NCI-H345 treated with DMSO at 0.1 percent for 48 hours (cell line): ENCODE results near the gene BAHCC1.

Source experiments
- DNase-seq: peaks from one replicate; lab custom pipeline; 2025; ENCODE audit not compliant: unreplicated experiment; lab: John Stamatoyannopoulos, UW

BAHCC1 gene

DNA sequence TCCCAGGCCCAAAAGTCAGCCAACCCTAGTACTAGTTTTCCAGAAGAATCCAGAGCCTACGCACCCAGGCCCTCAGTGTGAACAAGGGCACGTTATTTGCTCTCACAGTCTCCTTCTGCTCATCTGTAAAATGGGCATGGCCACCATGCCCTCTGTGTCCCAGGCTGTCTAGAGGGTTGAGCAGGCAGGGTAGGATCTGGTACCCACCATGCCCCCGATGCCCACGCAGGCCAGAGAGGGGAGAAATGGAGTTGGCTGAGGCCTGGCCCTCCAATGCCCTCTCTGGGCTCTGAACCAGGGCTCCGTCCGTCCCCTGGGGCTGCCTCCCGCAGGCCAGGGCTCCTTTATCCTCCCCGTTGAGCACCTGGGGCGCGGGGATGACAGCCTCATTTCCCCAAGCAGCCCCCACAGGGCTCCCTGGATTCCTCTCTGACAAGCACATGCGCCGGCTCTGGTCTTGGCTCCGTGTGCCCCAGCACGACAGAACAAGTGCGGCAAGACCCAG, 9.1 kb upstream of the BAHCC1 start:
- no peak for DNase-seq

GRCh38 chr17:81386646-81387099, 8.6 kb upstream of the BAHCC1 start:
- no peak for DNase-seq

- no peak for DNase-seq
Measured at GRCh38 chr17:81387100-81388090, 7.9 kb upstream of the BAHCC1 start.

GRCh38 chr17:81388091-81388611, 7.1 kb upstream of the BAHCC1 start:
- peak; percentile 65 for DNase-seq

- DNase-seq, result peak; percentile 65
Measured at GRCh38 chr17:81388612-81389367, 6.5 kb upstream of the BAHCC1 start.

DNA sequence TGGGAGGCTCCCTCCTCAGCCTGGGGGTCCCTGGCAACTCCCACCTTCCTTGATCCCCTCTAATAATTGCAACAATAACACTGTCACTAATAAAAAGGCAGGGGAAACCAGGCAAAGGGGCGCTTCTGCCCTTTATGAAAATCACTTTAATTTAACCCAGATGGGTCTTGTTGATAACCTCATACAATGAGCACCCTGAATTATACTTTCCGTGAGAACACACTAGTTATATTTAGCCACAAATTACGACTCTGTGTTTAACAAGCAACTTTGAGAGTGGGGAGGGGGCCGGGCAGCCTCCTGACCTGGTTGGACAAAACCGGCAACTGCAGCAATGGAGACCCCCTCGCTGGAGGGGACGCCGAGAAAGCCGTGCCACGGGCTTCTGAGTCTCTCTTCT, 5.7 kb upstream of the BAHCC1 start:
- DNase-seq, result no peak

DNA sequence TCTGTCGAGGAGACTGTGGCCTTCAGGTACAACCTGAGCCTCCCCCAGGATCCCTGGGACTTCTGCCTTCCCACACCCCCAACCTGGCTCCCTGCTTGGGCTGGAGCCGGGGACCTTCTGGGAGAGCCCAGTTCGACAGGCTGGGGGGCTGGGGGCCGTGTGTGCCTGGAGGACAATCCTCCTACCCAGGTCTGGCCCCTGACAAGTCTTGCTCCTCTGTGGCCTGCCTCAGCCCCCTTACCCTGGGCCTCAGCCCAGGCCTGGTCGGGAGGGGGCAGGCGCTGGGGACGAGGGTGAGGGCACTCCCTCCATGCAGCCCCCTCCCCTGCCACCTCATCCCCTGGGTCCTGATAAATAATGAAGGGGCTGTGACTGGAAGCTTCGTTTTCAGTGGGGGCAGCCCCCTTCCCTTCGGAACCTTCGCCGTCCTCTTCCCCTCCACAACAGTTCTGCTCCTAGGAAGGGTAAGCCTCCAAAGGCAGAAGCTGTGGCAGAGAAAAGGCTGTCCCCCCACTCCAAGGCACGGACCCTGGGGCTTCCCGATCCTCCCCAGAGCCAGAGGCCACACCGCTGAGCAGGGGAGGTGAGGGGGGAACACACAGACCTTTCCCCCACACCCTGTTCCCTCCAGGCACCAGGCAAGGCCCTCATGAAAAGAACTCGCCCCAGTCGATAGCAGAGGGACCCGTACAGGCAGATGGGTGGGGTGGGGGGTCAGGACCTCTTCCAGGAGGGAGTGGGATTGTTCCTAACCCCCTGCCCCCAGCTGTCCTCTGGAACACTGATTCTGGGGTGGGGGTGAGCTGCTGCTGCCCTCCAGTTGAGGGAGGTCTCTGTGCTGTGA, 5.0 kb upstream of the BAHCC1 start:
- DNase-seq, result no peak

- no peak for DNase-seq
Measured at GRCh38 chr17:81390873-81391255, 4.4 kb upstream of the BAHCC1 start.

DNA sequence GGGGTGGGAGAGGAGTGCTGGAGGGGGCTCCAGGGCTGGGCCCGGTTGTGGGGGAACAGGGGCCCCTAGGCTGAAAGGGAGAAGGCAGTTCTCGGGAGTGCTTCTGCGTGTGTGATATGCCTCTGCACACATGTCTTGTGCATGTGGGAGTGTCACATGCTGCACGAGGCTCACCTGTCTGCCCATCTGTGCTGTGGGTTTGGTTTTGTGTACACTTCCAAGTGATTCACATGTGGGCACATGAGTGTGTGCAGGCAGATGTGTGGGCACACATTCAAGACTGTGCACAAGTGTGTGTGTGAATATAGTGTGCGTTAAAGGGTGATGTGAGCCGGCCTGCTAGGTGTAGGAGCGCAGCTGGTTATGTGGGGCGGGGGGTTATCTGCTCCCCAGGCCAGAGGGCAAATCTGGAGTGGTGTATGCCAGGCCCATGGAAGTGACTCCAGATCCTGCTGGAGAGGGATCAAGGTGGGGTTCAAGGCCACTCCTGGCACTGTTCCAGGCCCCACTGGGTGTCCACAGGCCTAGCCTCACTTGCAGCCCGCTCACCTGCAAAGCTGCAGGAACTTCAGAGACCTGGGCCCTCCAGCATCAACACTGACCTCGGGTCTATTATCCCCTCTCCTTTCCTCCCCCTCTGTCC, 3.8 kb upstream of the BAHCC1 start:
- DNase-seq, result no peak

DNA sequence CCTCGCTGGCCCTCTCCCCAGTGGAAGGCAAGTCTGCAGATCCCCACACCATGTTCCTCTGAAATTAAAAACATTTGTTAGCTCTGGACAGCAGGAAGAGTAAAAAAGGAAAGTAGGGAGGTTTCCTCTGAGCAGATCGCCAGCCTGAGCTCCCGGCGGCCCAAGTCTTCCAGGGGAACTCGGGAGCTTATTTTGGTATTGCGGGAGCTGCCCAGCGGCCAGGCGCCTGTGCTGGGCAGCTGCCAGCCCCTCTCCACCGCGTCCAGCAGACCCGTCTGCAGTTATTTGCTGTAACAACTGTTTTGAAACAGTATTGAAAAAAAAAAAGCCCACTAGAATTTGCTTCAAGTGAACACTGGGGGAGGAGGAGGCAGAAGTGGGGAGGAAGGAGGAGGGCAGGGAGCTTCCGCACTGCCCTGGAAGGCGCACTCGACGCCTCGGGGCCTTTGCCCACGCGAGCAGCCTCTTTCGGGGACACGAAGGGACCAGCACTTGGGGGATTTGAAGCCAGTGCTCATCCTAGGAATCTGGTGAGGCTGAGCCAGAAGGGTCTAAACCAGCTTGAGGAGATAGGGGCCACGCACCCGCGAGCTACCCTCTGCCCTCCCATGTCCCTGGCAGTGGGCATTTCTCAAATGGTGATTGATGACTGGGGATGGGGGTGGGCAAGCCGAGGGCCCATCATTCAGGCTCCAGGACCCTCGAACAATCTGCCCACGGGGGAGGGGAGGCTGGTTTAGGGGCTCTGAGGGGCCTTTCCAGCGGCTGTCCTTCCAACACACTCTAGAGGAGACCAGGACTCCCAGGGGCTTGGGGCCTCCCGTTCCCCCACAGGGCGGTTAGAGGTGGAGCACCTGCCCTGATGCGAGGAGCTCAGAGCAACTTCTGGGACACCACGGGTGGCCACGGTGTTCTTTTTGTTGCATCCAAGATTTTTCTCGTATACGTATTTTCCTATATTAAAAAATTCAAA, 3.0 kb upstream of the BAHCC1 start:
- no peak for DNase-seq

DNA sequence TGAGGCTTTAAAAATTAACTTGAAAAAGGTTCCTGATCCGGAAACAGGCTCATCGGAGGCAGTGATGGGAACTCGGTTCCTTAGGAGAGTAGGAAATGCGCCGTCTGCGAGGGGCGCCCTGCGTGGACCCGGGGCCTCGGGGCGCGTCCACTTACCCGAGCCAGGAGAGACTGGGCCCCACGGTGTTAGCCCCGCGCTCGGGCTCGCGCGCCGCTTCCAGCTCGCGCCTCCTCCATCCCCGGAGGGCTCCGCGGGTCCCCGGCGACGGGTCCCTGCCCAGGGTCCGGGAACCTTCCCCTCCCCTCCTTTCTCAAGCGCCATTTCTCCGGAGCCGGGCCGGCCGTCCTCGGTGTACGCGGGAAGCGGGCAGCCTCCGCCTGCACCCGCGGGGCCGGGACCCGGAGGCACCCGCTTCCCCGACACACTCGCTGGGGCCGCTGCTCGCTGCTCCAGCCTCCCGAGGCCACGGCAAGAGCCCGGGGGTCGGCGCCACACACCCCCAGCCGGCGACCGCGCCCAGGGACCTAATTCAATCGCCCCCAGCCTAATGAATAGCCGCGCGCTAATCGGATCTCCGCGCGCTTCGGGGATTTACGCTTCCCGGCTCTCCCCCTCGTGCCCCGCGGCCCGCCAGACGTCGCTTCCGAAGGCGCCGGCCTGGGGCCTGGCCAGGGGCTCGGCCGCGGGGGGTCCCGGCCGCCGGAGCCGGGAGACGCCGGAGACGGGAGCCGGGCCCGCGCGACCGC, 2.2 kb upstream of the BAHCC1 start:
- DNase-seq, result no peak

- DNase-seq, result peak; percentile 100
Measured at GRCh38 chr17:81393684-81394376, 1.4 kb upstream of the BAHCC1 start.

DNA sequence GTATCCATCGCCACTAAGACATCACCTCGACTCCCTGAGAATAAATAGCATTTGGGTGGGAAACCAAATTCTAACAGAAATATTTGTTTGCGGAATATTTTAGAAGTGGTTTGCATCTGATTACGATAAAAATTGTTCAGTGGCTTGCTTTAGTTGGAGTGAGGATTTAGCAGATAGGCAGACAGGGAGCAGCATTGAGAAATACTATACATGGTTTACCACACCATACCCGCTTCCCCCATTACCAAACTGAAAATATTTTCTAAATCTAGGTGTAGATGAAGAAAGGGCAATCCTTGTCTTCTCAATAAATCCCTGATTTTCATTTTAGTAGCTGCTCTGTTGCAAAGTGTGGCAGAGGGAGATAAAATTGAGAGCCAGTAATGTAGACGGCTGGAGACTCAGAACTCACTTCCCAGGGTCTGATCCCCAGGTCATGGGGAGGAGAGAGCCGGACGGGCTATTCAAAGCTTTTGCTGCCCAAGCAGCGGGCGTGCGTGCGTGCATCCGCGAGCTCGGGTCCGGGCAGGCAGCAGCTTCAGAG, 808 bp upstream of the BAHCC1 start:
- DNase-seq, result no peak

GRCh38 chr17:81395600-81396277, 482 bp downstream of the BAHCC1 start:
- no peak for DNase-seq

GRCh38 chr17:81396278-81396721, 1.0 kb downstream of the BAHCC1 start:
- DNase-seq, result no peak

- no peak for DNase-seq
Measured at GRCh38 chr17:81396722-81397313, 1.6 kb downstream of the BAHCC1 start.
